HepG2 (cell line): ENCODE data around the gene PIEZO1. TPM values are rescaled to one million over a fixed set of nuclear protein-coding genes. Genes with fewer than 3 reads are reported as not detected.

Experiments
- ATF6 ChIP-seq: sonication (generic); formaldehyde crosslinking; conservative IDR thresholded peaks from 2 replicates; pipeline ENCODE4 v1.4.0; 2020; ENCODE audit warnings: missing genetic modification reagents
- CCAR2 ChIP-seq: fragments of 200-400 bp; formaldehyde crosslinking; optimal IDR thresholded peaks from 2 replicates; pipeline ENCODE3; 2018; ENCODE audit warnings: low read depth, mild to moderate bottlenecking, low read length, moderate library complexity
- DNMT3B ChIP-seq: conservative IDR thresholded peaks from 2 replicates; pipeline ENCODE4 v1.6.1; 2016; ENCODE audit warnings: missing biosample characterization, control low read depth
- FOXC1 ChIP-seq: sonication (generic); formaldehyde crosslinking; IDR thresholded peaks from 2 replicates; pipeline ENCODE4 v1.8.0; 2022; ENCODE audit warnings: mild to moderate bottlenecking, missing genetic modification reagents, borderline replicate concordance
- IRF9 ChIP-seq: sonication (generic); formaldehyde crosslinking; IDR thresholded peaks from 2 replicates; pipeline ENCODE4 v1.8.0; 2022; ENCODE audit warnings: missing genetic modification reagents, mild to moderate bottlenecking, borderline replicate concordance
- KDM5B ChIP-seq: sonication (generic); formaldehyde crosslinking; IDR thresholded peaks from 2 replicates; pipeline ENCODE4 v1.4.0; 2020; ENCODE audit warnings: missing genetic modification reagents, mild to moderate bottlenecking, borderline replicate concordance
- MYPOP ChIP-seq: sonication (generic); formaldehyde crosslinking; IDR thresholded peaks from 2 replicates; pipeline ENCODE4 v1.8.1; 2023; ENCODE audit warnings: mild to moderate bottlenecking, moderate library complexity, missing genetic modification reagents
- NR2C2 ChIP-seq: sonication (generic); formaldehyde crosslinking; IDR thresholded peaks from 2 replicates; pipeline ENCODE4 v1.4.0; 2020; ENCODE audit warnings: missing genetic modification reagents, mild to moderate bottlenecking, moderate library complexity, borderline replicate concordance
- STAG1 ChIP-seq: sonication (generic); formaldehyde crosslinking; IDR thresholded peaks from 2 replicates; pipeline ENCODE4 v1.4.0; 2020; ENCODE audit warnings: missing genetic modification reagents
- TEAD3 ChIP-seq: optimal IDR thresholded peaks from 2 replicates; pipeline ENCODE3; 2016; ENCODE audit warnings: borderline replicate concordance
- TRAFD1 ChIP-seq: sonication (generic); formaldehyde crosslinking; IDR thresholded peaks from 2 replicates; pipeline ENCODE4 v1.5.1; 2020; ENCODE audit warnings: missing genetic modification reagents, mild to moderate bottlenecking, borderline replicate concordance
- ZBTB43 ChIP-seq: sonication (generic); formaldehyde crosslinking; conservative IDR thresholded peaks from 2 replicates; pipeline ENCODE4 v1.4.0; 2020; ENCODE audit warnings: missing genetic modification reagents
- ZNF142 ChIP-seq: sonication (generic); formaldehyde crosslinking; IDR thresholded peaks from 2 replicates; pipeline ENCODE4 v1.4.0; 2020; ENCODE audit warnings: missing genetic modification reagents
- ZNF251 ChIP-seq: sonication (generic); formaldehyde crosslinking; IDR thresholded peaks from 2 replicates; pipeline ENCODE4 v1.9.0; 2021; ENCODE audit warnings: mild to moderate bottlenecking, missing genetic modification reagents
- polyA plus RNA-seq, 8 experiments: library from polyadenylated mRNA; depleted of rRNA in 3 of 8; stranded (reverse) in 7 of 8; unstranded in 1 of 8; fragments of >200 nt; fragmentation: Illumina TruSeq in 4 of 8; extraction: Trizol in 4 of 8; gene quantifications; 2 replicates each; pipeline versions ENCODE4 v1.2.1 to v1.2.3, GENCODE V29; 2011 to 2016; ENCODE audit warnings: low read depth in 4 of 8, missing spikeins in 1 of 8, mixed read lengths in 1 of 8; ENCODE audit not compliant: insufficient read depth in 1 of 8
- total RNA-seq, 5 experiments: library from RNA; depleted of rRNA; stranded (reverse); fragments of >200 nt; fragmentation: Illumina TruSeq; extraction: Trizol; gene quantifications; 2 replicates each; pipeline ENCODE4 v1.2.3, GENCODE V29; 2016; ENCODE audit warnings: low read depth in 1 of 5

PIEZO1 gene
- total and polyA plus RNA-seq, 2 of the 13 experiments (the other 11 are each of a cell fraction or from before 2014, with no cell fraction given) = 67.9 to 85.0 TPM

GRCh38 chr16:88706229-88706964 is 78.6 kb downstream of the PIEZO1 start, which contains the start of the genes CTU2 and RNF166 (continued):
- peak; percentile 76; the same call in 1 of the 2 replicates for TF ChIP-seq ATF6 (CRISPR knock-in tag)
- TF ChIP-seq DNMT3B (CRISPR knock-in tag) = no peak
- no peak for TF ChIP-seq ZNF251 (CRISPR knock-in tag)
- peak; percentile 69 for TF ChIP-seq TEAD3 (CRISPR knock-in tag)
- no peak for TF ChIP-seq TRAFD1 (CRISPR knock-in tag)
- peak; percentile 63; the same call in 1 of the 2 replicates for TF ChIP-seq FOXC1 (CRISPR knock-in tag)
- TF ChIP-seq ZBTB43 (CRISPR knock-in tag) = peak; percentile 51; the same call in 1 of the 2 replicates
- peak; percentile 80 for TF ChIP-seq KDM5B (CRISPR knock-in tag)
- TF ChIP-seq IRF9 (CRISPR knock-in tag) = peak; percentile 88; the same call in 1 of the 2 replicates
- TF ChIP-seq STAG1 (CRISPR knock-in tag) = no peak
- peak; percentile 82 for TF ChIP-seq NR2C2
- TF ChIP-seq MYPOP (CRISPR knock-in tag) = no peak
- TF ChIP-seq CCAR2 = no peak
- peak; percentile 70; the same call in 1 of the 2 replicates for TF ChIP-seq ZNF142 (CRISPR knock-in tag)
